PC-3 (cell line): Measurements from ENCODE around the gene HDAC4. TPM values are rescaled to one million over a fixed set of nuclear protein-coding genes. Genes with fewer than 3 reads are reported as not detected.

Experiments used
- ATAC-seq: fragments of 200-7000 bp; cut with Tn5 transposase; 2 replicates; pipeline ENCODE4 v1.9.1; 2020; ENCODE audit warnings: mild to moderate bottlenecking, moderate library complexity
- BruUV-seq: library from RNA; stranded (reverse); fragments of 400-500 nt; replicated peaks from 2 replicates; lab custom pipeline; 2021; lab: Mats Ljungman, UMichigan
- CTCF ChIA-PET: fragments of 300-600 bp; sonication (Branson Sonifier 250); formaldehyde crosslinking; loops from one replicate; lab custom pipeline; 2022; ENCODE audit warnings: antibody characterized with exemption; lab: Charles Lee
- POLR2A ChIA-PET: fragments of 300-600 bp; sonication (Branson Sonifier 250); formaldehyde crosslinking; loops from one replicate; lab custom pipeline; 2022; ENCODE audit warnings: antibody characterized with exemption; ENCODE audit not compliant: unreplicated experiment; lab: Charles Lee
- DNase-seq: peaks from one replicate; pipeline ENCODE4 v3.0.0-alpha.2; 2015
- H2AFZ ChIP-seq: fragments of 300-600 bp; sonication (generic); 2 replicates; pipeline ENCODE4 v1.6.0; 2016; ENCODE audit warnings: antibody characterized with exemption, low read length
- H3F3A ChIP-seq: fragments of 300-600 bp; sonication (generic); one replicate; pipeline ENCODE4 v1.6.0; 2017; ENCODE audit warnings: antibody characterized with exemption, low read length, control low read depth, mild to moderate bottlenecking; ENCODE audit not compliant: unreplicated experiment
- H3K27ac ChIP-seq: fragments of 300-600 bp; sonication (generic); 2 replicates; pipeline ENCODE4 v1.5.1; 2016; ENCODE audit warnings: mild to moderate bottlenecking, low read length
- H3K27me3 ChIP-seq: fragments of 300-600 bp; sonication (generic); 2 replicates; pipeline ENCODE4 v1.6.1; 2016; ENCODE audit warnings: low read length, mixed read lengths
- H3K36me3 ChIP-seq: fragments of 300-600 bp; sonication (generic); 2 replicates; pipeline ENCODE4 v1.6.1; 2016; ENCODE audit warnings: low read depth, mixed run types, low read length, mixed read lengths
- H3K4me1 ChIP-seq: fragments of 300-600 bp; sonication (generic); 2 replicates; pipeline ENCODE4 v1.5.1; 2016; ENCODE audit warnings: low read length; ENCODE audit not compliant: insufficient read depth
- H3K4me2 ChIP-seq: fragments of 300-600 bp; sonication (generic); 2 replicates; pipeline ENCODE4 v1.6.0; 2016; ENCODE audit warnings: low read length
- H3K4me3 ChIP-seq: fragments of 300-600 bp; sonication (generic); 2 replicates; pipeline ENCODE4 v1.5.1; 2016; ENCODE audit warnings: mild to moderate bottlenecking, low read length, mixed read lengths
- H3K79me2 ChIP-seq: fragments of 300-600 bp; sonication (generic); 2 replicates; pipeline ENCODE4 v1.6.1; 2017; ENCODE audit warnings: low read length, mixed read lengths
- H3K9ac ChIP-seq: fragments of 300-600 bp; sonication (generic); 2 replicates; pipeline ENCODE4 v1.6.0; 2016; ENCODE audit warnings: mild to moderate bottlenecking, low read length
- H3K9me2 ChIP-seq: fragments of 300-600 bp; sonication (generic); replicated peaks from 2 replicates; pipeline ENCODE4 v1.6.1; 2016; ENCODE audit warnings: mixed run types, low read length, mixed read lengths
- H3K9me3 ChIP-seq: fragments of 300-600 bp; sonication (generic); 2 replicates; pipeline ENCODE4 v1.6.1; 2016; ENCODE audit warnings: low read length, mixed read lengths
- H4K20me1 ChIP-seq: fragments of 300-600 bp; sonication (generic); 2 replicates; pipeline ENCODE4 v1.6.1; 2016; ENCODE audit warnings: low read length, mixed read lengths
- CTCF ChIP-seq: fragments of 300-600 bp; sonication (generic); conservative IDR thresholded peaks from 2 replicates; pipeline ENCODE4 v1.5.1; 2017; ENCODE audit warnings: antibody characterized with exemption, low read depth, mild to moderate bottlenecking, low read length
- EZH2 ChIP-seq: fragments of 300-600 bp; sonication (generic); IDR thresholded peaks from one replicate; pipeline ENCODE4 v1.6.1; 2017; ENCODE audit warnings: antibody characterized with exemption, mild to moderate bottlenecking, low read length; ENCODE audit not compliant: unreplicated experiment
- EZH2phosphoT487 ChIP-seq: fragments of 300-600 bp; sonication (generic); IDR thresholded peaks from 2 replicates; pipeline ENCODE4 v1.6.1; 2018; ENCODE audit warnings: mild to moderate bottlenecking, antibody characterized with exemption, low read length, borderline replicate concordance
- intact Hi-C: fragments of 100-400 bp; cut with micrococcal nuclease; formaldehyde crosslinking; loops from 2 replicates; pipeline ENCODE4 v1.9.0; 2023
- total RNA-seq: library from RNA; depleted of rRNA; stranded (reverse); fragments of >200 nt; gene quantifications from 2 replicates; pipeline ENCODE4 v1.2.3, GENCODE V29; 2014

The HDAC4 gene
- total RNA-seq, 1 experiment from 2014 or later = 8.5 TPM

GRCh38 chr2:239339726-239340601 is 60.9 kb downstream of the HDAC4 start:
- Histone ChIP-seq H3K9ac (no peak overlapping the region), H3K4me1 (no peaks in the 10 kb centered on the region), H3K27me3 (no peaks in the 10 kb centered on the region), H4K20me1 (no peaks in the 10 kb centered on the region), H3F3A (no peaks in the 10 kb centered on the region), H3K4me3 (no peak overlapping the region), H3K36me3 (no peaks in the 10 kb centered on the region), H3K79me2 (0 out of 2 replicates have a peak, but pooled peaks cover 6% of the 10 kb centered on the region), H3K9me3 (no peaks in the 10 kb centered on the region), H3K9me2 (no peaks in the 10 kb centered on the region), H3K4me2 (no peak overlapping the region), H2AFZ (no peak overlapping the region), H3K27ac (no peak overlapping the region)
- BruUV-seq = no TSS peak
- ChIA-PET CTCF (no interaction called here), POLR2A (no interaction called here)
- DNase-seq = no peak
- TF ChIP-seq EZH2 (no peak), CTCF (no peak), EZH2phosphoT487 (no peak)
- ATAC-seq = no peak
- intact Hi-C loops = no loop called here

- CTCF ChIA-PET = no interaction called here
- H3K79me2 ChIP-seq = 0 out of 2 replicates have a peak, but pooled peaks cover 6% of the 10 kb centered on the region
Observed at GRCh38 chr2:239339241-239339640, 61.6 kb downstream of the HDAC4 start.

More at GRCh38 chr2:239339241-239339640, 61.6 kb downstream of the HDAC4 start:
- ATAC-seq (no peak), DNase-seq (no peak)
- no TSS peak for BruUV-seq
- POLR2A ChIA-PET = no interaction called here
- Histone ChIP-seq H3F3A (no peaks in the 10 kb centered on the region), H3K4me2 (no peak overlapping the region), H4K20me1 (no peaks in the 10 kb centered on the region), H3K9me2 (no peaks in the 10 kb centered on the region), H3K4me1 (no peaks in the 10 kb centered on the region), H3K9ac (no peak overlapping the region), H3K4me3 (no peak overlapping the region), H3K9me3 (no peaks in the 10 kb centered on the region), H2AFZ (no peak overlapping the region), H3K36me3 (no peaks in the 10 kb centered on the region), H3K27me3 (no peaks in the 10 kb centered on the region), H3K27ac (no peak overlapping the region)
- TF ChIP-seq EZH2 (no peak), CTCF (no peak), EZH2phosphoT487 (no peak)
- intact Hi-C loops = no loop called here
